K562 (cell line): ENCODE measurements around the gene EXOSC2. TPM values are rescaled to one million over a fixed set of nuclear protein-coding genes. Genes with fewer than 3 reads are reported as not detected.
A peak's percentile ranks its signal among the peaks of the same experiment; 100 is the strongest.

ENCODE experiments used
- ELF1 ChIP-seq: fragments of 200-800 bp; sonication (Bioruptor generic); IDR thresholded peaks from 2 replicates; pipeline ENCODE4 v1.6.1; 2016; ENCODE audit warnings: missing genetic modification characterization, missing compliant biosample characterization
- KAT2B ChIP-seq: IDR thresholded peaks from one replicate; pipeline ENCODE4 v1.6.1; 2012; ENCODE audit warnings: low read depth, mild to moderate bottlenecking, control low read depth, inconsistent platforms, low read length, moderate library complexity
- LCOR ChIP-seq: sonication (generic); formaldehyde crosslinking; IDR thresholded peaks from 2 replicates; pipeline ENCODE4 v1.8.0; 2022; ENCODE audit warnings: mild to moderate bottlenecking, missing genetic modification reagents
- NEUROD1 ChIP-seq: fragments of 150-350 bp; IDR thresholded peaks from 2 replicates; pipeline ENCODE4 v1.6.1; 2014; ENCODE audit warnings: borderline replicate concordance, low read length, low read depth; ENCODE audit not compliant: partially characterized antibody
- RBBP5 ChIP-seq: fragments of 200-600 bp; sonication (generic); IDR thresholded peaks from 2 replicates; pipeline ENCODE4 v1.6.1; 2012; ENCODE audit warnings: borderline replicate concordance, mild to moderate bottlenecking, low read length, control low read depth, inconsistent platforms; ENCODE audit not compliant: insufficient read depth, poor library complexity, severe bottlenecking
- SNIP1 ChIP-seq: fragments of 450-650 bp; IDR thresholded peaks from 2 replicates; pipeline ENCODE4 v1.7.1; 2017; ENCODE audit warnings: low read depth, mild to moderate bottlenecking
- SREBF2 ChIP-seq: sonication (generic); formaldehyde crosslinking; IDR thresholded peaks from 2 replicates; pipeline ENCODE4 v1.4.0; 2020; ENCODE audit warnings: mild to moderate bottlenecking, missing genetic modification reagents
- STAG1 ChIP-seq: sonication (generic); formaldehyde crosslinking; IDR thresholded peaks from 2 replicates; pipeline ENCODE4 v1.5.0; 2020; ENCODE audit warnings: missing genetic modification reagents, borderline replicate concordance
- SUPT5H ChIP-seq: fragments of 450-650 bp; IDR thresholded peaks from 2 replicates; pipeline ENCODE4 v1.6.1; 2016
- USF1 ChIP-seq: sonication (generic); formaldehyde crosslinking; IDR thresholded peaks from 2 replicates; pipeline ENCODE4 v1.9.0; 2022; ENCODE audit warnings: mild to moderate bottlenecking, missing genetic modification reagents
- YY1 ChIP-seq, 3 experiments: IDR thresholded peaks; 2 replicates each; pipeline ENCODE4 v1.6.1; 2011; ENCODE audit warnings: low read length in 2 of 3, mild to moderate bottlenecking in 2 of 3, moderate library complexity in 2 of 3, borderline replicate concordance in 1 of 3, control low read depth in 1 of 3, low read depth in 1 of 3; ENCODE audit not compliant: insufficient read depth in 3 of 3, insufficient replicate concordance in 2 of 3, control insufficient read depth in 1 of 3, insufficient read length in 1 of 3; ENCODE audit errors: extremely low read depth in 1 of 3
- ZNF133 ChIP-seq: fragments of 250-450 bp; sonication (Bioruptor Pico); IDR thresholded peaks from 2 replicates; pipeline ENCODE4 v1.4.0; 2020; ENCODE audit warnings: mild to moderate bottlenecking
- ZNF184 ChIP-seq: sonication (generic); formaldehyde crosslinking; IDR thresholded peaks from 2 replicates; pipeline ENCODE4 v1.5.0; 2020; ENCODE audit warnings: missing genetic modification reagents
- ZNF449 ChIP-seq: fragments of 250-450 bp; sonication (Bioruptor Pico); IDR thresholded peaks from 2 replicates; pipeline ENCODE4 v1.8.0; 2022; ENCODE audit warnings: moderate library complexity, mild to moderate bottlenecking, inconsistent platforms
- polyA plus RNA-seq, 8 experiments: library from polyadenylated mRNA; depleted of rRNA in 4 of 8; stranded (reverse) in 5 of 8; unstranded in 3 of 8; fragments of >200 nt; fragmentation: Nextera tagmentation in 2 of 8; fragmentation: Illumina TruSeq in 1 of 8; extraction: Ambion mirVana in 2 of 8; extraction: Trizol in 1 of 8; gene quantifications; 2 replicates each; pipeline versions ENCODE4 v1.2.1 to v1.2.3, GENCODE V29; 2011 to 2014; ENCODE audit warnings: inconsistent platforms in 1 of 8, missing spikeins in 1 of 8
- total RNA-seq, 7 experiments: library from RNA; depleted of rRNA in 6 of 7; stranded (reverse); fragments of >200 nt in 6 of 7; fragmentation: Illumina TruSeq in 2 of 7; extraction: Trizol in 2 of 7; gene quantifications; 2 replicates each; pipeline versions ENCODE4 v1.2.1 to v1.2.3, GENCODE V29; 2011 to 2021; ENCODE audit warnings: low replicate concordance in 1 of 7
- TF ChIP-seq, protein P1 (sequence below), 2 experiments: fragments of 450-650 bp; IDR thresholded peaks; 2 replicates each; pipeline ENCODE4 v1.6.1; 2018; ENCODE audit warnings: mild to moderate bottlenecking in 2 of 2, low read depth in 1 of 2; ENCODE audit not compliant: partially characterized antibody in 2 of 2
- TF ChIP-seq, protein P2 (sequence below): sonication (generic); formaldehyde crosslinking; IDR thresholded peaks from 2 replicates; pipeline ENCODE4 v1.8.0; 2022; ENCODE audit warnings: mild to moderate bottlenecking, missing genetic modification reagents
- TF ChIP-seq, protein P3 (sequence below): sonication (generic); formaldehyde crosslinking; IDR thresholded peaks from 2 replicates; pipeline ENCODE4 v1.8.1; 2022; ENCODE audit warnings: missing genetic modification reagents

EXOSC2 gene
- total and polyA plus RNA-seq, 9 of the 15 experiments (the other 6 are each of a cell fraction or from before 2014, with no cell fraction given), result 46.0 to 101 (median 77.6) TPM

DNA sequence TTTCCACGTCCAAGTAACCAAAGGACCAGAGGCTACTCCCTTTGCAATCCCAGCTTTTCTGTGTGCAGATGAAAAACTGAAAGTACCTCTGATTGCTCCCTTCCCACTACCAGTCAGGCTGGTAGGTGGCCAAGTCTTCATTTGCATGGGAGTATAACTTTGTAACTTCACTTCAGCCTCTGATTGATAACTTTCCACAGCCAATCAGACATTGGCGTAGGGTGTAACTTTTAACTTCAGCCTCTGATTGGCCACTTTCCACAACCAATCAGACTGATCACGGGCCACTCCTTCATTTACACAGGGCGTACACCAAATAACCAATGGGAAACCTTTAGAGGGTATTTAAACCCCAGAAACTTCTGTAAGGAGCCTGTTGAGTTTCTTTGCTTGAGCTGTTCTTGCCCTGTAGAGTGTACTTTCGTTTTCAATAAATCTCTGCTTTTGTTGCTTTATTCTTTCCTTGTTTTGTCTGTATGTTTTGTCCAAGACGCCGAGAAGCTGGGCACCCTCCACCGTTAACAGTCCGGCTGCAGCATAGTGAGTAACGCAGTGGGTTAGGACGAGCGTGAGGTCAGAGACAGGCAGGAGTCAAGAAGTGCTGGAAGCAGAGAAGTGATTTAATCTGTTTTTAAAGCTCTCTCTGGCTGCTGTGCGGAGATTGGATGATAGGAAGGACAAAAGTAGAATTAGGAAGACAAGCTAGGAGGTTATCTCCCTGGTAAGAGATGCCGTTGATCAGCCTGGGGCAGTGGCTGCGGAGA, 3.5 kb upstream of the EXOSC2 start (continued):
- TF ChIP-seq, protein P1, sequence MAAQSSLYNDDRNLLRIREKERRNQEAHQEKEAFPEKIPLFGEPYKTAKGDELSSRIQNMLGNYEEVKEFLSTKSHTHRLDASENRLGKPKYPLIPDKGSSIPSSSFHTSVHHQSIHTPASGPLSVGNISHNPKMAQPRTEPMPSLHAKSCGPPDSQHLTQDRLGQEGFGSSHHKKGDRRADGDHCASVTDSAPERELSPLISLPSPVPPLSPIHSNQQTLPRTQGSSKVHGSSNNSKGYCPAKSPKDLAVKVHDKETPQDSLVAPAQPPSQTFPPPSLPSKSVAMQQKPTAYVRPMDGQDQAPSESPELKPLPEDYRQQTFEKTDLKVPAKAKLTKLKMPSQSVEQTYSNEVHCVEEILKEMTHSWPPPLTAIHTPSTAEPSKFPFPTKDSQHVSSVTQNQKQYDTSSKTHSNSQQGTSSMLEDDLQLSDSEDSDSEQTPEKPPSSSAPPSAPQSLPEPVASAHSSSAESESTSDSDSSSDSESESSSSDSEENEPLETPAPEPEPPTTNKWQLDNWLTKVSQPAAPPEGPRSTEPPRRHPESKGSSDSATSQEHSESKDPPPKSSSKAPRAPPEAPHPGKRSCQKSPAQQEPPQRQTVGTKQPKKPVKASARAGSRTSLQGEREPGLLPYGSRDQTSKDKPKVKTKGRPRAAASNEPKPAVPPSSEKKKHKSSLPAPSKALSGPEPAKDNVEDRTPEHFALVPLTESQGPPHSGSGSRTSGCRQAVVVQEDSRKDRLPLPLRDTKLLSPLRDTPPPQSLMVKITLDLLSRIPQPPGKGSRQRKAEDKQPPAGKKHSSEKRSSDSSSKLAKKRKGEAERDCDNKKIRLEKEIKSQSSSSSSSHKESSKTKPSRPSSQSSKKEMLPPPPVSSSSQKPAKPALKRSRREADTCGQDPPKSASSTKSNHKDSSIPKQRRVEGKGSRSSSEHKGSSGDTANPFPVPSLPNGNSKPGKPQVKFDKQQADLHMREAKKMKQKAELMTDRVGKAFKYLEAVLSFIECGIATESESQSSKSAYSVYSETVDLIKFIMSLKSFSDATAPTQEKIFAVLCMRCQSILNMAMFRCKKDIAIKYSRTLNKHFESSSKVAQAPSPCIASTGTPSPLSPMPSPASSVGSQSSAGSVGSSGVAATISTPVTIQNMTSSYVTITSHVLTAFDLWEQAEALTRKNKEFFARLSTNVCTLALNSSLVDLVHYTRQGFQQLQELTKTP (IDR thresholded peaks at IDR 0.05; ENCODE audit: low read depth in 1 of 2, partially characterized antibody in 2 of 2), result no peak
- no peak for TF ChIP-seq STAG1 (CRISPR knock-in tag)
- no peak for TF ChIP-seq RBBP5
- TF ChIP-seq ZNF133 (CRISPR knock-in tag), result no peak
- TF ChIP-seq USF1 (CRISPR knock-in tag), result no peak
- TF ChIP-seq, protein P2, sequence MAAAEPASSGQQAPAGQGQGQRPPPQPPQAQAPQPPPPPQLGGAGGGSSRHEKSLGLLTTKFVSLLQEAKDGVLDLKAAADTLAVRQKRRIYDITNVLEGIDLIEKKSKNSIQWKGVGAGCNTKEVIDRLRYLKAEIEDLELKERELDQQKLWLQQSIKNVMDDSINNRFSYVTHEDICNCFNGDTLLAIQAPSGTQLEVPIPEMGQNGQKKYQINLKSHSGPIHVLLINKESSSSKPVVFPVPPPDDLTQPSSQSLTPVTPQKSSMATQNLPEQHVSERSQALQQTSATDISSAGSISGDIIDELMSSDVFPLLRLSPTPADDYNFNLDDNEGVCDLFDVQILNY (CRISPR knock-in tag), result no peak
- TF ChIP-seq YY1 (IDR thresholded peaks at IDR 0.05; ENCODE audit: borderline replicate concordance in 1 of 3, control insufficient read depth in 1 of 3, extremely low read depth in 1 of 3, insufficient read depth in 3 of 3, insufficient read length in 1 of 3, insufficient replicate concordance in 2 of 3, low read depth in 1 of 3, low read length in 2 of 3), result no peak
- no peak for TF ChIP-seq ZNF184 (CRISPR knock-in tag)
- TF ChIP-seq, protein P3, sequence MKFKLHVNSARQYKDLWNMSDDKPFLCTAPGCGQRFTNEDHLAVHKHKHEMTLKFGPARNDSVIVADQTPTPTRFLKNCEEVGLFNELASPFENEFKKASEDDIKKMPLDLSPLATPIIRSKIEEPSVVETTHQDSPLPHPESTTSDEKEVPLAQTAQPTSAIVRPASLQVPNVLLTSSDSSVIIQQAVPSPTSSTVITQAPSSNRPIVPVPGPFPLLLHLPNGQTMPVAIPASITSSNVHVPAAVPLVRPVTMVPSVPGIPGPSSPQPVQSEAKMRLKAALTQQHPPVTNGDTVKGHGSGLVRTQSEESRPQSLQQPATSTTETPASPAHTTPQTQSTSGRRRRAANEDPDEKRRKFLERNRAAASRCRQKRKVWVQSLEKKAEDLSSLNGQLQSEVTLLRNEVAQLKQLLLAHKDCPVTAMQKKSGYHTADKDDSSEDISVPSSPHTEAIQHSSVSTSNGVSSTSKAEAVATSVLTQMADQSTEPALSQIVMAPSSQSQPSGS (CRISPR knock-in tag), result no peak
- TF ChIP-seq SUPT5H, result peak; percentile 80
- TF ChIP-seq ELF1 (tag), result no peak
- TF ChIP-seq SNIP1, result no peak
- no peak for TF ChIP-seq KAT2B
- no peak for TF ChIP-seq SREBF2
- no peak for TF ChIP-seq ZNF449 (CRISPR knock-in tag)
- TF ChIP-seq NEUROD1, result peak; percentile 46
- no peak for TF ChIP-seq LCOR
